Activated CD4-positive, alpha-beta T cell treated with anti-CD3 and anti-CD28 coated beads, Interleukin-2, amount 50 U/mL, for 1 hour (primary cell): Measurements from ENCODE around the gene EGFL6.
A peak's percentile ranks its signal among the peaks of the same experiment; 100 is the strongest.
"Not testable (repeated sequence)": the region's sequence is repeated elsewhere in the genome, so short reads cannot be mapped to it uniquely, and the experiment has no call there.

ENCODE experiments used
- DNase-seq: peaks from one replicate; pipeline ENCODE4 v3.0.0-alpha.2; 2020

EGFL6 gene

DNA sequence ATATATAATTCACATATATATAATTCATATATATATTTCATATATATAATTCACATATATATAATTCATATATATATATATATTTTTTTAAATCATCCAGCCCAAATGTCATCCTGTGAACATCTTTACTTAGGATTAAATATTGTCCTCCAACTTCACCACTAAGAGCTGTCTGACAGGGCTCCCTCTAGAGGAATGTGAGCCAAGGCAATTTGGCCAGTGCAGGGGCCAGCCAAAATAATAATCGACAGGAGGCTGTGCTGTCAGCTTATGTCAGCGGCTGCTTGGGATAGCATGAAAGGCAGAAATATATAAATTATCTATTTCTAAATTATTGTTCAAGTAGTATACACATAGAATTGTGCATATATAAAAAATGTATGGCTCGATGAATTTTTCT is 29.5 kb downstream of the EGFL6 start:
- no peak for DNase-seq

DNA sequence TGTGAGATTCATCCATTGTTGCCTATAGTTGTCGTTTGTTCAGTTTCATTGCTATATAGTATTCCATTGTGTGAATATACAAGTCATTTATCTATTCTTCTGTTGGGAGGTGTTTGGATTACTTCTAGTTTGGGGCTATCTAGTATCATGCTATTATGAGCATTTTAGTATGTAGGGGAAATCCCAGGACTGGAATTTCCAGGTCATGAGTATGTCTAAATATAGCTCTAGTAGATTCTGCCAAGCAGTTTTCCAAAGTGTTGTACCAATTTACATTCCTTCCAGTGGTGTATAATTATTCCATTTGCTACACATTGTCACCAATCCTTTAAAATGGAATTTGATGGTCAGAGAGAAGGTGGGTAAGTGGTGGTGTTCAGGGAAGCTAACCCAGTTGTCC is 30.1 kb downstream of the EGFL6 start:
- DNase-seq, result no peak

DNA sequence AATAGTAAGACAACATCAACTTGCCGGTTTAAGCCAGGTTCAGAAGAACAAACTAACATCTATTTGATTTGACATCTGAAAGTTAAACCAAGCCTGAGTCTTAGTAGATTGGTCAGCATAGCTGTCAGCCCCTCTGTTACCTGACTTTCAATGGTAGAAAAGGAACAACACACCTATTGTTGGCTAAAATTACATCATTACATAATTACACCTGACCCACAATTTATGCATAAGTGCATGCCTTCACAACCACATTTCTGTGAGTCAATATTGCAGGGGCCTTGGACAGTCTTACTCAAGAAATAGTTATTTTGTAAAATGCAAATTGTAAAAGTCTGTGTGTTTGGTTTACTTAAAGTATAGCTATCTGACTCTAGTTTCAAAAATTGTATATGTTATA is 36.2 kb downstream of the EGFL6 start:
- no peak for DNase-seq

- DNase-seq, result no peak
Observed at GRCh38 chrX:13607331-13607995, 38.1 kb downstream of the EGFL6 start.

DNA sequence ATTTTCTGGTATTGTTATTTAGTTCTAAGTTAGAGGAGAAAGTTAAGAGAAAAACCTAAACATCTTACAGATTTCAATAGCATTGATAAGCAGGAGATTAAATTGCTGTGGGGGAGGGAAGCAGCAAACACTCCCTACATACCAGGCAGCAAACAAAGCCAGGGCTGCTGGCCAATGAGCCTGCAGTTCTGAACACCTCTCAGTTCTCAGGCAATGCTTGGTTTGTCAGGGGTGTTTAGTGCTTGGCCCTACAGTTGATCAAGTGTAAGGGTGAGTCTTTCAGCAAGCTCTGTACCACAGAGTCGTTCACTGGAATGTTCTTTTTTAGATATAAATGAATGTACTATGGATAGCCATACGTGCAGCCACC is 38.6 kb downstream of the EGFL6 start:
- DNase-seq, result no peak

- DNase-seq, result no peak
Observed at GRCh38 chrX:13614154-13614553, 44.8 kb downstream of the EGFL6 start.

DNA sequence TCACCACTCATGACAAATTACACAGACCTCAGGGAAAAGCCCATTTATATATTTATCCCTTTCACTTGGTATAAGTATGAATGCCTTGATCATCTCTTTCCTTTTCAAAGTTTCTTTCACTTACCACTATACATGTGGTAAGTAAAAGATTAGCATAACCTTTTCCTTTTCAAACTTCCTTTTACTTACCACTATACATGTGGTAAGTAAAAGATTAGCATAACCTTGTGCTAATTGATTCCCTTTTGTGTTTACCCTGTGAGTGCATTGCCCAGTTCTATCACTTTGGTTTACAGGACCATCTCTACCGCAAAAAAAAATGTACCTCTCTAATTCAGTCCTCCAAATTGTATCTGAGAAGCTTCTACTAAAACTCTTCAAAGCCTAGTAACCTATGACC is 50.8 kb downstream of the EGFL6 start:
- no peak for DNase-seq

- DNase-seq, result no peak
Observed at GRCh38 chrX:13622401-13622964, 53.1 kb downstream of the EGFL6 start.

DNA sequence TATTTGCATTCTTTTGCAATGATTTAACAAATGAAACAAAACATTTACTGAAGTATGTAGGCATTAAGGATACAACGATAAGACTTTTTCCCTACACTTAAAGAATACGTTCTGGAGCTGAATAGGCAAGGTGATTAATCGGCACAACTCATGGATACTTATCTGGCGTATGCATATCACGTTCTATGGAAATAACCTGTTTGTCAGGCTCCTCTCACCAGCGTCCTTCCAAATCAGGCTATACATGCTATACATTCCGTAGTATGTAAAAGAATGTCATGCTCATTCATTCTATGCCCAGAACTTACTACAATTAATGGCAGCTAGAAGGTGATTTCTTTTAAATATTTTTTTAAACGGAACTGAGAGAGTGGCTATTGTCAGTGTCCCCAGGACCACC is 57.9 kb downstream of the EGFL6 start:
- DNase-seq, result no peak

DNA sequence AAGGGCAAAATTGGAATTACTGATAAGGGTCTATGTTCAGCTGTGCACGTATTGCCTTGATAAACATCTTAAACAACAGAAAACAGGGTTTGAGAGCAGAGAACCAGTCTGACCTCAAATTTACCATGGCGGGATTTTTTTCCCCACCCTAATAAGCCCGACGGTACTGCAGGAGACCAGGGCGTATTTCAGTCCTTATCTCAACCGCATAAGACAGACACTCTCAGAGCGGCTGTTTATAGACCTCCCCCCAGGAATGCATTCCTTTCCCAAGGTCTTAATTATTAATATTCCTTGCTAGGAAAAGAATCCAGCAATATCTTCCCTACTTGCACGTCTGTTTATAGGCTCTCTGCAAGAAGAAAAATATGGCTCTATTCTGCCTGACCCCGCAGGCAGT is 67.8 kb downstream of the EGFL6 start:
- DNase-seq, result not testable (repeated sequence)

GRCh38 chrX:13638021-13638420 is 68.6 kb downstream of the EGFL6 start:
- DNase-seq, result no peak

GRCh38 chrX:13638826-13639225 is 69.4 kb downstream of the EGFL6 start:
- no peak for DNase-seq

DNA sequence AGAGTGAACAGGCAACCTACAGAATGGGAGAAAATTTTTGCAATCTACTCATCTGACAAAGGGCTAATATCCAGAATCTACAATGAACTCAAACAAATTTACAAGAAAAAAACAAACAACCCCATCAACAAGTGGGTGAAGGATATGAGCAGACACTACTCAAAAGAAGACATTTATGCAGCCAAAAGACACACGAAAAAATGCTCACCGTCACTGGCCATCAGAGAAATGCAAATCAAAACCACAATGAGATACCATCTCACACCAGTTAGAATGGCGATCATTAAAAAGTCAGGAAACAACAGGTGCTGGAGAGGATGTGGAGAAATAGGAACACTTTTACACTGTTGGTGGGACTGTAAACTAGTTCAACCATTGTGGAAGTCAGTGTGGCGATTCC is 72.3 kb downstream of the EGFL6 start:
- not testable (repeated sequence) for DNase-seq

DNA sequence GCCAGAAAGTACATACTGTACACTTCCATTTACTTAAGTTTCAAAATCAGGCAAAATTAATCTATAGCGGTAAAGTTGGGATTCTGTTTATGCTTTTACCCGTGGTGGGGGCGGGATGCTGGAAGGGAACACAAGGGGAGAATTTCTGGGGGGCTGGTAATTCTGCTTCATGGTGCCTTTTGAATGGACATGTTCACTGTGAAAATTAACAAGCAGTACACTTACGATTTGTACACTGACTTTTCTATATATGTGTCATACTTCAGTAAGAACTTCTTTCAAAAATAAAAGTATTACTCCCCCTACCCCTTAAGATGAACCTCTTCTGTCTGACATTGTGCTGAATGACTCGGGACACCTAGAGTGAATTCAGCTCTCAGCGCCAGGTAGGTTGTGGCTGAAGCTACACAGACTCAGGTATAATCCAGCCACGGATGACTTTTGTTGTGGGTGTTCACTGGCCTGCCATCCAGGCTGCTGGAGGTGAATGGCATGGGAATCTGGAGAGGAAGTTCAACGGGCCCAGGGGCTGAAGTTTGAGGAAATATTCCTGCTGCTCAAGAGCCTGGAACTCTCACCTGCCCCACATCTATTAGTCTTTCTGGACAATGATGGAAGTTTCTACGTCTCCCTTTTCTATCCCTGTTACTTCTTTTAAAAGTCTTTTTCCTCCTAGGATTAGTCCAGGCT is 76.2 kb downstream of the EGFL6 start:
- no peak for DNase-seq

DNA sequence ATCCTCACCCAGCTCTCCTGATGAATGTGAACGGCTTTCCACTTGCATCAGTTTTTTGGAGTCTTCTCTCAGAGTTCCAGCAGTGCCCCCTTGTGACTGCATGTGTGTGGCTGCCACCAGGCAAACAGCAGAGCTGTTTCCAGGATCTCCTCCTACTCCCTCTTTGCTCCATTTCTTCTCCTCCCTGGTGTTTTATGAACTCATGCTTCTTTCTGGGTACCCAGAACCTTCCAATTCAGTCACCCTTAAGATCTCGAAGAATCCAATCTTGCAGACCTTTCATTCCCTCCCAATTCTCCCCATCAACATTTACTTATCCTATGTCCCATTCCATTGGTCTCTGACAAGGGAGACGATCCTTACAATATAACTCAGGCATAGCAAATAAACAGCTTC is 76.8 kb downstream of the EGFL6 start:
- peak; percentile 26 for DNase-seq

DNA sequence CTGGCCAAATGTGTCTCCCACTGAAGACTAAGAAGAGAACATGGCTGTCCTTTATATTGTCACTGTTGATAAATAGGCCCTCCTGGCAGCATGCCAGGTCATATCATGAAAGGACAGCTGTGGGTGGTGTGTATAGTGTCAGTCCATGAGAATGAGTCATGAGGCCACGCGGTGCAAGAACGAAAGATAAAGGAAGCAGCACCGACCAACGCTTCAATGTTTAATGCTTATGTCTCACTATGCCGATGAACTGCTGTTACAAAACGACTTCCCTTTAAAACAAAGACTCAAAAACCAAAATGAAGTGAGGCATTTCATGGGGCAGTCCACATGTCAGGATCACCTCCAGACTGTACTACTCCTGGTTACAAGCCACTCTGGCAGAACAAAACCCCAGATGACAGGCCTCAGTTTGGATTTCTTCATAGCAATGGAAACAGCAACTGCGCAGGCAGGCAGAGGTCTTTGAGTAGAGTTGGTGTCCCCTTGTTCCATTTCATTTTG is 78.4 kb downstream of the EGFL6 start:
- DNase-seq, result peak; percentile 53

- not testable (repeated sequence) for DNase-seq
Observed at GRCh38 chrX:13648336-13648735, 78.9 kb downstream of the EGFL6 start.

DNA sequence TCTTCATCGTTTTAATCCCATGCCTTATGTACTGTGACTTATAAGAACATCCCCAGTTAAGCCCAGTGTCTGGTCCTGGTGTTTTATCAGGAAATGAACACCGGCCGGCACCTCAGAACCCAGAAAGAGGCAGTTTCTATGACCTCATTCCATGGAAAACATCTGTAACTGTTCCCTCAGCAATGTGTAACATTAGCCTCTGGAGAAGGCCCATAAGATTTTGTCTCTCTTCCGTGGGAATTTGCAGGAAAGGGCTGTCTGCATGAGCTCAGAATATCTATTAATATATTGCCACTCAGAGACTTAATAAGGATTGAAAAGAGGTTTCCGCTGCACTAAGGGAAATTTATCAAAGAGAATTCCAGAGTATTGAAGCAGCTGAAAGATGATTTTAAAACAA is 80.4 kb downstream of the EGFL6 start:
- DNase-seq, result no peak

- no peak for DNase-seq
Observed at GRCh38 chrX:13650318-13650717, 80.9 kb downstream of the EGFL6 start.

DNA sequence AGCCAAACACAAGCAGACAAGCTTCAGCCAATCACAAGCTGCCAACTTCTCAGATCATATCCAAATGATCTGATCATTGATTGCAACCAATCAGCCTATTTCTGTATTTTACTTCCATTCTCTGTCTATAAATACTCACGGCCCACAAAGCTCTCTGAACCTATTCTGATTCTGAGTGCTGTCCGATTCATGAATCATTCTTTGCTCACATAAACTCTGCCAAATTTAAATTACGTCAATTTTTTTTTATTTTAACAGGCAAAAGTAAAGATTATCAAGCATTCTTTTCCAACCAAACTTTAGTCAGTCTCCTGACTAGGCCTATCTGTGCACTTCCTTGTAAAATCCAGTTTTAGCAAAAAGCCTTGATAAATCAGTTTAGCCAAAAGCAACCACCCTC is 81.7 kb downstream of the EGFL6 start:
- DNase-seq, result no peak

DNA sequence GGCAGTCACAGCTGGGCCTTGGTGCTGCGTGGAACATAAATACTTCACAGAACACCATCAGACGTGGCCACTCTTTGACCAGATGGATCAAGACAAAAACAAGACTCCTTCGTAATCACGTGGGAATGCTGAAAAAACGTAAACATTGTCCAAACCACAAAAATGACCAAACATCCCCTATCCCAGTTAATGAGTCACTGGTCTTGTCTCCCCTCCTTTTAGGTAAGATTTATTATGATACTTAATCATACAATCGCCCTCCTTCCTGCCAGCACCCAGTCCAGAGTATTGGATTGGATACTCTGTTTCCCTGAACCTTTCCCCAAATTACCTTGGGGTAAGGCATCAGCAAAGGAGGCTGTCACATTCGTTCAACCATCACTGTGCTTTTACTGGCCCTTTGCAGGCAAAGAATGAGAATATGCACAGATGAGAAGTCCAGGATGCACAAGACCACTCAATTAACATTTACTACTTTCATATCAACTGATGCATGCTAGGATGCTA is 82.9 kb downstream of the EGFL6 start:
- no peak for DNase-seq

- peak; percentile 88 for DNase-seq
Observed at GRCh38 chrX:13652850-13653693, 83.7 kb downstream of the EGFL6 start, which contains the start of gene TCEANC. Gene TCEANC (plus strand): TSS chrX:13653141. CDS start chrX:13662509, 9,368 bp downstream.

GRCh38 chrX:13654116-13654515 is 84.7 kb downstream of the EGFL6 start:
- DNase-seq, result no peak
